Body of pancreas (tissue), 4 donors: ENCODE results near the gene PTTG1. TPM values are rescaled to one million over a fixed set of nuclear protein-coding genes. Genes with fewer than 3 reads are reported as not detected.

Source experiments
- ATAC-seq: fragments of 150-250 bp; one replicate; pipeline ENCODE4 v1.9.1; 2016
- DNase-seq, 4 donors: peaks; one replicate each; pipeline ENCODE4 v3.0.0-alpha.2; 2019
- H3K27ac ChIP-seq, 4 donors: fragments of 200-600 bp; sonication (generic); 1 replicate in 3 of 4; 2 replicates in 1 of 4; pipeline versions ENCODE4 v1.5.1 to v1.6.1; 2016 to 2019; ENCODE audit warnings: mild to moderate bottlenecking in 1 of 4, mixed read lengths in 1 of 4, moderate library complexity in 1 of 4
- H3K27me3 ChIP-seq, 2 donors: fragments of 200-600 bp; sonication (generic); one replicate each; pipeline ENCODE4 v1.6.0; 2016; ENCODE audit warnings: mild to moderate bottlenecking in 1 of 2
- H3K36me3 ChIP-seq, 2 donors: fragments of 200-600 bp; sonication (generic); replicated peaks in 1 of 2; 2 replicates each; pipeline ENCODE4 v1.5.1; 2016; ENCODE audit warnings: low read depth in 2 of 2; ENCODE audit not compliant: insufficient read depth in 1 of 2
- H3K4me1 ChIP-seq: fragments of 200-600 bp; sonication (generic); one replicate; pipeline ENCODE4 v1.6.0; 2016
- H3K4me3 ChIP-seq, 2 donors: fragments of 200-600 bp; sonication (generic); 1 replicate in 1 of 2; 2 replicates in 1 of 2; pipeline ENCODE4 v1.5.1; 2016 to 2019
- H3K9me3 ChIP-seq, 3 donors: fragments of 200-600 bp; sonication (generic); 1 replicate in 2 of 3; 2 replicates in 1 of 3; pipeline ENCODE4 v1.5.1; 2016
- POLR2A ChIP-seq, 3 donors: fragments of 450-650 bp; IDR thresholded peaks; one replicate each; pipeline ENCODE4 v1.6.1; 2016; ENCODE audit warnings: antibody characterized with exemption in 3 of 3, mild to moderate bottlenecking in 2 of 3
- WGBS, 2 donors: methylation state at CpG; one replicate each; pipeline ENCODE4 v1.1.5; 2017; 5-methylcytosine and 5-hydroxymethylcytosine counted together
- intact Hi-C: fragments of 100-400 bp; cut with DNase I; formaldehyde crosslinking; loops from one replicate; pipeline ENCODE4 v1.15.1; 2023
- total RNA-seq, 2 donors: library from RNA; depleted of rRNA; stranded (reverse); fragments of >200 nt; gene quantifications; one replicate each; pipeline ENCODE4 v1.1.0, GENCODE V29; 2016
- TF ChIP-seq, protein P1 (sequence below), 7 experiments: fragments of 450-650 bp in 4 of 7; fragments of 200-600 bp in 3 of 7; sonication (generic) in 3 of 7; IDR thresholded peaks; one replicate each; pipeline ENCODE4 v1.5.1; 2016 to 2019; ENCODE audit warnings: antibody characterized with exemption in 7 of 7

PTTG1 gene
- total RNA-seq, 2 donors from 2014 or later, result 5.7 to 6.6 TPM

DNA sequence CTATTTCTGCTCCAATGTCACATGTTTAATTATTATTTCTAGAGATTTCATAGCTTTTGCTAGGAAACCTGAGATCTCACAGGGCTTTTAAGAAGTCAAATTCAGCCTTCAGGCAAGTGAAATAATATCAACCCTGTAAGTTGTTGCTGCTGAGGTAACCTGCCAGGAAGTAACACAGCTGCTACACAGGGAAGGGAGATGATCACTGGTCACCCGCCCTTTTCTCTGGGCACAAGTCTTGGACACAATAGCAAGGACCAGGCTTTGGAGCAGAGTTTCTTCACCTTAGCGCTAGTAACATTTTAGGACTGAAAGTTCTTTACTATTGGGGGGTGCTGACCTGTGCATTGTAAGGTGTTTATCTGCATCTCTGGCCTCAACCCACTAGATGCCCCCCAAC, 50.1 kb downstream of the PTTG1 start:
- ATAC-seq (no peak), DNase-seq (no peak)
- no peaks in the 10 kb centered on the region for H3K9me3 ChIP-seq
- H3K27ac ChIP-seq, result no peak overlapping the region
- TF ChIP-seq, protein P1, sequence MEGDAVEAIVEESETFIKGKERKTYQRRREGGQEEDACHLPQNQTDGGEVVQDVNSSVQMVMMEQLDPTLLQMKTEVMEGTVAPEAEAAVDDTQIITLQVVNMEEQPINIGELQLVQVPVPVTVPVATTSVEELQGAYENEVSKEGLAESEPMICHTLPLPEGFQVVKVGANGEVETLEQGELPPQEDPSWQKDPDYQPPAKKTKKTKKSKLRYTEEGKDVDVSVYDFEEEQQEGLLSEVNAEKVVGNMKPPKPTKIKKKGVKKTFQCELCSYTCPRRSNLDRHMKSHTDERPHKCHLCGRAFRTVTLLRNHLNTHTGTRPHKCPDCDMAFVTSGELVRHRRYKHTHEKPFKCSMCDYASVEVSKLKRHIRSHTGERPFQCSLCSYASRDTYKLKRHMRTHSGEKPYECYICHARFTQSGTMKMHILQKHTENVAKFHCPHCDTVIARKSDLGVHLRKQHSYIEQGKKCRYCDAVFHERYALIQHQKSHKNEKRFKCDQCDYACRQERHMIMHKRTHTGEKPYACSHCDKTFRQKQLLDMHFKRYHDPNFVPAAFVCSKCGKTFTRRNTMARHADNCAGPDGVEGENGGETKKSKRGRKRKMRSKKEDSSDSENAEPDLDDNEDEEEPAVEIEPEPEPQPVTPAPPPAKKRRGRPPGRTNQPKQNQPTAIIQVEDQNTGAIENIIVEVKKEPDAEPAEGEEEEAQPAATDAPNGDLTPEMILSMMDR (IDR thresholded peaks at IDR 0.05), result no peak
- peaks cover 18% of the 10 kb centered on the region for H3K4me1 ChIP-seq
- no peaks in the 10 kb centered on the region for H3K36me3 ChIP-seq
- intact Hi-C loops, result no loop called here
- H3K4me3 ChIP-seq, result no peak overlapping the region
- WGBS, 2 donors, result 60 to 86% methylated on average over 2 of the region's 2 CpGs
- no peaks in the 10 kb centered on the region for H3K27me3 ChIP-seq

- no peaks in the 10 kb centered on the region for H3K9me3 ChIP-seq
- intact Hi-C loops, result no loop called here
- WGBS, 2 donors, result 84 to 99% methylated on average over 4 of the region's 4 CpGs
- H3K27me3 ChIP-seq, result no peaks in the 10 kb centered on the region
- no peak overlapping the region for H3K27ac ChIP-seq
- DNase-seq (no peak), ATAC-seq (no peak)
- peaks cover 11% of the 10 kb centered on the region for H3K4me1 ChIP-seq
- TF ChIP-seq, protein P1 (IDR thresholded peaks at IDR 0.05), result no peak
- TF ChIP-seq POLR2A (IDR thresholded peaks at IDR 0.05), result no peak
- H3K4me3 ChIP-seq, result no peak overlapping the region
- no peaks in the 10 kb centered on the region for H3K36me3 ChIP-seq
Measured at GRCh38 chr5:160472482-160472881, 50.8 kb downstream of the PTTG1 start.

GRCh38 chr5:160473681-160474080, 52.0 kb downstream of the PTTG1 start:
- H3K4me1 ChIP-seq, result no peaks in the 10 kb centered on the region
- TF ChIP-seq, protein P1 (IDR thresholded peaks at IDR 0.05), result no peak
- TF ChIP-seq POLR2A (IDR thresholded peaks at IDR 0.05), result no peak
- WGBS, 2 donors, result 80 to 81% methylated on average over 6 of the region's 6 CpGs
- H3K27ac ChIP-seq, result no peak overlapping the region
- H3K27me3 ChIP-seq, result no peaks in the 10 kb centered on the region
- ATAC-seq (no peak), DNase-seq (no peak)
- H3K9me3 ChIP-seq, result no peaks in the 10 kb centered on the region
- H3K4me3 ChIP-seq, result no peak overlapping the region
- H3K36me3 ChIP-seq, result no peaks in the 10 kb centered on the region
- intact Hi-C loops, result no loop called here

GRCh38 chr5:160474084-160474483, 52.4 kb downstream of the PTTG1 start:
- H3K4me1 ChIP-seq, result no peaks in the 10 kb centered on the region
- ATAC-seq (no peak), DNase-seq (no peak)
- TF ChIP-seq POLR2A (IDR thresholded peaks at IDR 0.05), result no peak
- TF ChIP-seq, protein P1 (IDR thresholded peaks at IDR 0.05), result no peak
- WGBS, 2 donors, result 77 to 85% methylated on average over 1 of the region's 1 CpG
- no peaks in the 10 kb centered on the region for H3K36me3 ChIP-seq
- no peaks in the 10 kb centered on the region for H3K9me3 ChIP-seq
- intact Hi-C loops, result no loop called here
- H3K4me3 ChIP-seq, result no peak overlapping the region
- no peak overlapping the region for H3K27ac ChIP-seq
- H3K27me3 ChIP-seq, result no peaks in the 10 kb centered on the region

DNA sequence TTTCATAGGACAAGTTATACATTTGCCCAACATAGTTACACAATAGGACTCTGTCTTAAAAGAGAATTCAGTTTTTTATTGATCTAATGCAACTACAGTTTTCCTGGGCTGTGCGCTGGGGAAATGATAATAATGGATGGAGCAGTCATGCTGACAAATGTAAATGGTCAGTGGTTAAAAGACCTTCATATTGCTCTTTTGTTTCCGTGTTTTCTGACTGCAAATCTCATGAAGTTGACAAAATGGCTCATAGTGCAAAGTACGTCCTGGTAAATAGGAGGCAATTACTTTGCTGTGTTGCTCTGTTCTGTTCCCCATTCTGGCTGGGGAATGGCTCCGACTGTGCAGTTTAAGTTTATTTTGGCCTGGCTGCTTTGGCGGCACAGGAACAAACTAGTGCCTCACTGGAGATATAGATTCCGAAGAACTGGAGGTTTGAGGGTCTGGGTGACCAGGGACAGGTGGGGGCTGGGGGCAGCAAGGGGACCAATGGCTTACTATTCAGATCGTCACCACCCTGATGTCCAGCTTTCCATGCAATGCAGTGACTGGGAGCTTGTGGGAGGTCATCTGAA, 54.3 kb downstream of the PTTG1 start:
- 60 to 63% methylated on average over 7 of the region's 7 CpGs for WGBS, 2 donors
- no peak for TF ChIP-seq POLR2A (IDR thresholded peaks at IDR 0.05)
- TF ChIP-seq, protein P1 (IDR thresholded peaks at IDR 0.05), result no peak
- Histone ChIP-seq H3K27ac (no peak overlapping the region), H3K27me3 (no peaks in the 10 kb centered on the region), H3K4me3 (no peak overlapping the region), H3K4me1 (no peaks in the 10 kb centered on the region), H3K9me3 (no peaks in the 10 kb centered on the region), H3K36me3 (no peaks in the 10 kb centered on the region)
- intact Hi-C loops, result no loop called here
- no peak for ATAC-seq
- no peak for DNase-seq
